Activated CD8-positive, alpha-beta T cell treated with anti-CD3 and anti-CD28 coated beads for 36 hours (primary cell): ENCODE results near the gene CCL28. TPM values are rescaled to one million over a fixed set of nuclear protein-coding genes. Genes with fewer than 3 reads are reported as not detected.
"Not testable (repeated sequence)": the region's sequence is repeated elsewhere in the genome, so short reads cannot be mapped to it uniquely, and the experiment has no call there.

Source experiments
- ATAC-seq: fragments of 200-7000 bp; cut with Tn5 transposase; one replicate; pipeline ENCODE4 v1.10.0; 2021; ENCODE audit warnings: mild to moderate bottlenecking, moderate library complexity
- CTCF ChIA-PET: fragments of 350-600 bp; sonication (Branson Sonifier 250); formaldehyde crosslinking; loops from one replicate; lab custom pipeline; 2021; ENCODE audit warnings: antibody characterized with exemption; lab: Charles Lee
- POLR2A ChIA-PET: fragments of 350-600 bp; sonication (Branson Sonifier 250); formaldehyde crosslinking; loops from one replicate; lab custom pipeline; 2021; ENCODE audit warnings: antibody characterized with exemption; lab: Charles Lee
- DNase-seq: peaks from one replicate; pipeline ENCODE4 v3.0.0-alpha.2; 2020
- H3K27ac Mint-ChIP-seq: one replicate; pipeline ENCODE4 v1.8.0; 2021; ENCODE audit warnings: mild to moderate bottlenecking, mixed read lengths
- H3K27me3 Mint-ChIP-seq: one replicate; pipeline ENCODE4 v1.8.0; 2021; ENCODE audit warnings: mixed read lengths
- H3K36me3 Mint-ChIP-seq: one replicate; pipeline ENCODE4 v1.8.0; 2021; ENCODE audit warnings: low read depth, mixed read lengths
- H3K4me1 Mint-ChIP-seq: one replicate; pipeline ENCODE4 v1.8.0; 2021; ENCODE audit warnings: low read depth, mixed read lengths
- H3K4me3 Mint-ChIP-seq: one replicate; pipeline ENCODE4 v1.8.0; 2021; ENCODE audit warnings: mild to moderate bottlenecking, moderate library complexity, mixed read lengths
- H3K9me3 Mint-ChIP-seq: one replicate; pipeline ENCODE4 v1.8.0; 2021; ENCODE audit warnings: mixed read lengths
- CTCF ChIP-seq: fragments of 200-600 bp; IDR thresholded peaks from one replicate; pipeline ENCODE4 v1.8.0; 2022; ENCODE audit warnings: antibody characterized with exemption, mild to moderate bottlenecking
- intact Hi-C: fragments of 100-400 bp; cut with micrococcal nuclease; formaldehyde crosslinking; loops from one replicate; pipeline ENCODE4 v1.10.0; 2022
- total RNA-seq, 2 experiments: library from RNA; stranded (reverse); gene quantifications; one replicate each; pipeline ENCODE4 v1.2.3, GENCODE V29; 2021

The CCL28 gene
- total RNA-seq, 2 experiments from 2014 or later, result 12.4 to 15.0 TPM

- Mint-ChIP-seq H3K4me1 (no peaks in the 10 kb centered on the region), H3K36me3 (no peaks in the 10 kb centered on the region), H3K9me3 (no peaks in the 10 kb centered on the region), H3K4me3 (no peak overlapping the region), H3K27ac (no peak overlapping the region), H3K27me3 (no peaks in the 10 kb centered on the region)
- ChIA-PET POLR2A (no interaction called here), CTCF (no interaction called here)
- intact Hi-C loops, result no loop called here
- no peak for ATAC-seq
- DNase-seq, result no peak
- no peak for TF ChIP-seq CTCF
Observed at GRCh38 chr5:43425983-43426382, 13.8 kb upstream of the CCL28 start.

- H3K36me3 Mint-ChIP-seq, H3K27ac Mint-ChIP-seq, intact Hi-C loops, CTCF ChIA-PET, H3K4me3 Mint-ChIP-seq, DNase-seq, H3K4me1 Mint-ChIP-seq, POLR2A ChIA-PET, H3K27me3 Mint-ChIP-seq, ATAC-seq, H3K9me3 Mint-ChIP-seq: not testable (repeated sequence)
Observed at GRCh38 chr5:43423086-43423485, 10.9 kb upstream of the CCL28 start.

GRCh38 chr5:43422143-43422542 lies 10.0 kb upstream of the CCL28 start:
- CTCF ChIA-PET, result no interaction called here
- ATAC-seq, result no peak
- no peak overlapping the region for H3K27ac Mint-ChIP-seq

GRCh38 chr5:43421450-43422133 lies 9.4 kb upstream of the CCL28 start:
- ATAC-seq, result no peak

More at GRCh38 chr5:43422143-43422542, 10.0 kb upstream of the CCL28 start:
- POLR2A ChIA-PET, result interaction anchor here (0.7 kb wide), 1 partner anchor 25 kb away, joined by 3 read pairs; no protein-coding TSS in a partner anchor
- Mint-ChIP-seq H3K36me3 (no peaks in the 10 kb centered on the region), H3K27me3 (no peaks in the 10 kb centered on the region), H3K4me1 (no peaks in the 10 kb centered on the region), H3K4me3 (no peak overlapping the region), H3K9me3 (no peaks in the 10 kb centered on the region)
- no peak for DNase-seq
- TF ChIP-seq CTCF, result no peak
- intact Hi-C loops, result no loop called here

GRCh38 chr5:43420241-43420640 lies 8.1 kb upstream of the CCL28 start:
- no peaks in the 10 kb centered on the region for H3K36me3 Mint-ChIP-seq
- ChIA-PET CTCF (interaction anchor here (0.7 to 2.4 kb wide), 2 partner anchors 30 to 150 kb away, joined by 3 to 8 read pairs; no protein-coding TSS in a partner anchor), POLR2A (no interaction called here)
- no peaks in the 10 kb centered on the region for H3K27me3 Mint-ChIP-seq
- H3K9me3 Mint-ChIP-seq, result no peaks in the 10 kb centered on the region
- no peak overlapping the region for H3K4me3 Mint-ChIP-seq
- ATAC-seq, result no peak
- H3K27ac Mint-ChIP-seq, result no peak overlapping the region
- intact Hi-C loops, result no loop called here
- no peak for TF ChIP-seq CTCF
- no peak for DNase-seq
- no peaks in the 10 kb centered on the region for H3K4me1 Mint-ChIP-seq

More at GRCh38 chr5:43421450-43422133, 9.4 kb upstream of the CCL28 start:
- CTCF ChIA-PET, result no interaction called here
- intact Hi-C loops, result no loop called here
- POLR2A ChIA-PET, result interaction anchor here (0.7 kb wide), 1 partner anchor 25 kb away, joined by 3 read pairs; no protein-coding TSS in a partner anchor
- no peaks in the 10 kb centered on the region for H3K36me3 Mint-ChIP-seq
- no peaks in the 10 kb centered on the region for H3K27me3 Mint-ChIP-seq
- no peaks in the 10 kb centered on the region for H3K9me3 Mint-ChIP-seq
- DNase-seq, result no peak
- TF ChIP-seq CTCF, result no peak
- no peak overlapping the region for H3K27ac Mint-ChIP-seq
- no peak overlapping the region for H3K4me3 Mint-ChIP-seq
- H3K4me1 Mint-ChIP-seq, result no peaks in the 10 kb centered on the region
